ENCODE data around the gene ISLR. TPM values are rescaled to one million over a fixed set of nuclear protein-coding genes. Genes with fewer than 3 reads are reported as not detected.

ISLR gene, protein sequence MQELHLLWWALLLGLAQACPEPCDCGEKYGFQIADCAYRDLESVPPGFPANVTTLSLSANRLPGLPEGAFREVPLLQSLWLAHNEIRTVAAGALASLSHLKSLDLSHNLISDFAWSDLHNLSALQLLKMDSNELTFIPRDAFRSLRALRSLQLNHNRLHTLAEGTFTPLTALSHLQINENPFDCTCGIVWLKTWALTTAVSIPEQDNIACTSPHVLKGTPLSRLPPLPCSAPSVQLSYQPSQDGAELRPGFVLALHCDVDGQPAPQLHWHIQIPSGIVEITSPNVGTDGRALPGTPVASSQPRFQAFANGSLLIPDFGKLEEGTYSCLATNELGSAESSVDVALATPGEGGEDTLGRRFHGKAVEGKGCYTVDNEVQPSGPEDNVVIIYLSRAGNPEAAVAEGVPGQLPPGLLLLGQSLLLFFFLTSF
- total RNA-seq = 85.6 TPM

DNA sequence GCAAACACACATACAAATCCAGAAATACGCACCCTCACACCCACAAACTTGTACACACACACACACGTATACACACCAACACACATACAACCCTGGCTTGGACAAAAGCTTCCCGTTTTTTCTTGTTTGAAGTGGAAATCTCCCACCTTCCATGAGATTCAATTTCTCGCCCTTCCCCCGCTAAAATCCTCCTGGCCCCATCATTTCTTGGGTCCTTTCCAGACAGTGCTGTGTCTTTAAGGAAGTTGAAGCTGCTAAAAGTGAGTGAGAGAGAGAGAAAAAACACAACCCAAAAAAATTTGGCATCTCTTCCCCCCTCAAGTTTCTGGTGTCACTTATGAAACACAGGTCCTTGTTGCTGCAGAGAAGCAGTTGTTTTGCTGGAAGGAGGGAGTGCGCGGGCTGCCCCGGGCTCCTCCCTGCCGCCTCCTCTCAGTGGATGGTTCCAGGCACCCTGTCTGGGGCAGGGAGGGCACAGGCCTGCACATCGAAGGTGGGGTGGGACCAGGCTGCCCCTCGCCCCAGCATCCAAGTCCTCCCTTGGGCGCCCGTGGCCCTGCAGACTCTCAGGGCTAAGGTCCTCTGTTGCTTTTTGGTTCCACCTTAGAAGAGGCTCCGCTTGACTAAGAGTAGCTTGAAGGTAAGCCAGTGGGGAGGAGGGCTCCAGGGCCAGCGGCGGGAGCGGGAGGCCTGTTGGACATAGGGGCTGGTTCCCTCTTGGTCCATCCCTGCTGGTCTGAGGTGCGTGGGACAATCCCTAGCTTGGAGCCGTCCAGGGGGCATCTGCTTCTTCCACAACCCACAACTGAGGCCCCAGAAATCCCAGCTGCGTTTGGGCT lies at the start of gene ISLR:
ISLR (plus strand) TSS at position 331 of the 839 bp plus-strand sequence. CDS start 1,149 bp downstream, outside the sequence.
- Histone ChIP-seq H3K9ac (ENCODE audit: low read depth in 1 of 3, low read length in 3 of 3) (peak within 1 kb of the TSS; percentile 57 to 76 (median 59)), H3K4me3 (ENCODE audit: low read length in 3 of 3) (peak within 1 kb of the TSS; percentile 54 to 63 (median 58)), H3K27ac (ENCODE audit: low read depth, low read length) (peak within 1 kb of the TSS; percentile 80), H3K36me3 (ENCODE audit: control insufficient read depth in 3 of 3, insufficient read depth in 3 of 3, low read length in 3 of 3) (peaks cover 0 to 2% (median 0%) of the 10 kb centered on the region in 3 donors), H3K9me3 (ENCODE audit: control insufficient read depth in 3 of 3, low read length in 3 of 3) (no peaks in the 10 kb centered on the region), H3K27me3 (ENCODE audit: control insufficient read depth in 3 of 3, insufficient read depth in 3 of 3, low read length in 3 of 3) (peaks cover 0 to 4% (median 0%) of the 10 kb centered on the region in 3 donors), H3K4me1 (ENCODE audit: control insufficient read depth in 3 of 3, insufficient read depth in 3 of 3, low read length in 3 of 3) (peaks cover 46 to 53% (median 51%) of the 10 kb centered on the region in 3 donors)

DNA sequence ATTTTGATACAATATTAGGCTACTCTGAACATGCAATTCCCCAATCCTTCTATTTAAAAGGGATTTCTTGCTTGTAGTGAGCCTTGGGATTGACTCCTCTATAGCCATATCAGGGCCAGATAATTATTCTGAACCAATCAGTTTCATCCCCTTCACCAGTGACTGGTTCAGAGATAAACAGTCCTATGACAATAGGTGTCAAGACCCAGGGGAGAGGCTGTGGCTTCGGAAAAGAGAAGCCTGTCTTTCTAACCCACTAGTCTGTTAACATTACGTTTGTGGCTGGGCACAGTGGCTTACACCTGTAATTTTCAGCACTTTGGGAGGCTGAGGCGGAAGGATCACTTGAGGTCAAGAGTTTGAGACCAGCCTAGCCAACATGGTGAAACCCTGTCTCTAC lies 49.3 kb upstream of the ISLR start:
- H3K9ac ChIP-seq (ENCODE audit: low read depth in 1 of 3, low read length in 3 of 3) = no peak overlapping the region
- no peak overlapping the region for H3K27ac ChIP-seq (ENCODE audit: low read depth, low read length)
- H3K9me3 ChIP-seq (ENCODE audit: control insufficient read depth in 3 of 3, low read length in 3 of 3) = no peaks in the 10 kb centered on the region
- no peaks in the 10 kb centered on the region for H3K36me3 ChIP-seq (ENCODE audit: control insufficient read depth in 3 of 3, insufficient read depth in 3 of 3, low read length in 3 of 3)
- no peak overlapping the region for H3K4me3 ChIP-seq (ENCODE audit: low read length in 3 of 3)
- H3K4me1 ChIP-seq (ENCODE audit: control insufficient read depth in 3 of 3, insufficient read depth in 3 of 3, low read length in 3 of 3) = peaks cover 7 to 17% (median 12%) of the 10 kb centered on the region in 3 donors
- peaks cover 27 to 61% (median 56%) of the 10 kb centered on the region in 3 donors for H3K27me3 ChIP-seq (ENCODE audit: control insufficient read depth in 3 of 3, insufficient read depth in 3 of 3, low read length in 3 of 3)

DNA sequence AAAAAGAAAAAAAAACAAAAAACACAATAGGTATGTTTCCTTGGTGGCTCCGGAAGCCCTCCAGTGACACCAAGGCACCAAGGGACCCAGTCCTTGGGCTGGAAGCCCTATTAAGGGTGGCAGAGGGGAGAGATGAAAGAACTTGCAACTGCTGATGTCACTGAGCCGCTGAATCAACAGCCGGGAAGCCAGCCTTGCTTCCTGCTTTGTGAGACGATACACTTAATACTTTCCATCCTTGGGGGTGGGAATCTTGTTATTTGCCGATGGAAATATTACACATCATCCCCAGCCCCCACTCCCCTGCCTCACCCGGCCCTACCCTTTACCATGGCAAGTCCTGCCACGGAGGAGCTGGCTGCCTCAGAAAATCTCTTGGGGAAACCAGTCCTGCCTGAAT lies 48.8 kb upstream of the ISLR start:
- Histone ChIP-seq H3K9ac (ENCODE audit: low read depth in 1 of 3, low read length in 3 of 3) (no peak overlapping the region), H3K27ac (ENCODE audit: low read depth, low read length) (no peak overlapping the region), H3K36me3 (ENCODE audit: control insufficient read depth in 3 of 3, insufficient read depth in 3 of 3, low read length in 3 of 3) (no peaks in the 10 kb centered on the region), H3K9me3 (ENCODE audit: control insufficient read depth in 3 of 3, low read length in 3 of 3) (no peaks in the 10 kb centered on the region), H3K4me1 (ENCODE audit: control insufficient read depth in 3 of 3, insufficient read depth in 3 of 3, low read length in 3 of 3) (peaks cover 13 to 23% (median 18%) of the 10 kb centered on the region in 3 donors), H3K27me3 (ENCODE audit: control insufficient read depth in 3 of 3, insufficient read depth in 3 of 3, low read length in 3 of 3) (peaks cover 33 to 66% (median 61%) of the 10 kb centered on the region in 3 donors), H3K4me3 (ENCODE audit: low read length in 3 of 3) (no peak overlapping the region)

DNA sequence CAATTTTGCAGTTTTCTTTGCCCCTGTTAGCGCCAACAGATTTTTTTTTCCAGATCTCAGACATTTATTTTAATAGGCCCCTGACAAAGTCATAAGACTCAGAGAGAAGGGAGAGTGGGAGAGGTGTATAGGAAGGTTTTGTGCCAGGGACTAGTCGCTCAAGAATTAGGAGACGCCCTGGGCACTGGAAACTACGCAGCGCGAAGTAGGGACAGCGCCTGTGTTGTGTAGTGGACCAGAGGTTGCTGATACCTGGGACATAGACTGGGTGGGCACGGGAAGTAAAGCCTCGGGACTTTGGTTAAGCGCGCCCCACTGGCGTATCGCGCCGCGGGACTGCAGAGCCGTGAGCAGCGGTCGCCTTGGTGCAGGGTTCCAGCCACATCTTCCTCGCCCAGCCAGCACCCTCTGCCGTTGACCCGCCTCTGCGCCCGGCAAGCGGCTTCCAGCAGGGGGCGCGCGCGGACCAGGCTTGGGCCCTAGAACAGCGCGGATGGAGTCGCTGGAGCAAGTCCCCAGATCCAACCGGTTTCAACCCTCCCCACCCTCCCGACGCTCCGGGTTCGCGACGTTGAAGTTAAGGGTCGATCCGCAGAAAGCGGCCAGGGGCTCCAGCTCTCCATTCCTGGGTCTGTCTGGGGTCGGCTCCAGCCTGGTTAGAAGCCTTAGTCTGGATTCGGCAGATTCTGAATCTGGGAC lies 46.1 kb upstream of the ISLR start:
- Histone ChIP-seq H3K27me3 (ENCODE audit: control insufficient read depth in 3 of 3, insufficient read depth in 3 of 3, low read length in 3 of 3) (peaks cover 57 to 75% (median 72%) of the 10 kb centered on the region in 3 donors), H3K9me3 (ENCODE audit: control insufficient read depth in 3 of 3, low read length in 3 of 3) (no peaks in the 10 kb centered on the region), H3K36me3 (ENCODE audit: control insufficient read depth in 3 of 3, insufficient read depth in 3 of 3, low read length in 3 of 3) (no peaks in the 10 kb centered on the region), H3K27ac (ENCODE audit: low read depth, low read length) (no peak overlapping the region), H3K4me1 (ENCODE audit: control insufficient read depth in 3 of 3, insufficient read depth in 3 of 3, low read length in 3 of 3) (peaks cover 18 to 28% (median 27%) of the 10 kb centered on the region in 3 donors), H3K9ac (ENCODE audit: low read depth in 1 of 3, low read length in 3 of 3) (peak overlapping the region in 2 of 3 donors; percentile 38 to 50), H3K4me3 (ENCODE audit: low read length in 3 of 3) (peak overlapping the region; percentile 59 to 70 (median 70))

DNA sequence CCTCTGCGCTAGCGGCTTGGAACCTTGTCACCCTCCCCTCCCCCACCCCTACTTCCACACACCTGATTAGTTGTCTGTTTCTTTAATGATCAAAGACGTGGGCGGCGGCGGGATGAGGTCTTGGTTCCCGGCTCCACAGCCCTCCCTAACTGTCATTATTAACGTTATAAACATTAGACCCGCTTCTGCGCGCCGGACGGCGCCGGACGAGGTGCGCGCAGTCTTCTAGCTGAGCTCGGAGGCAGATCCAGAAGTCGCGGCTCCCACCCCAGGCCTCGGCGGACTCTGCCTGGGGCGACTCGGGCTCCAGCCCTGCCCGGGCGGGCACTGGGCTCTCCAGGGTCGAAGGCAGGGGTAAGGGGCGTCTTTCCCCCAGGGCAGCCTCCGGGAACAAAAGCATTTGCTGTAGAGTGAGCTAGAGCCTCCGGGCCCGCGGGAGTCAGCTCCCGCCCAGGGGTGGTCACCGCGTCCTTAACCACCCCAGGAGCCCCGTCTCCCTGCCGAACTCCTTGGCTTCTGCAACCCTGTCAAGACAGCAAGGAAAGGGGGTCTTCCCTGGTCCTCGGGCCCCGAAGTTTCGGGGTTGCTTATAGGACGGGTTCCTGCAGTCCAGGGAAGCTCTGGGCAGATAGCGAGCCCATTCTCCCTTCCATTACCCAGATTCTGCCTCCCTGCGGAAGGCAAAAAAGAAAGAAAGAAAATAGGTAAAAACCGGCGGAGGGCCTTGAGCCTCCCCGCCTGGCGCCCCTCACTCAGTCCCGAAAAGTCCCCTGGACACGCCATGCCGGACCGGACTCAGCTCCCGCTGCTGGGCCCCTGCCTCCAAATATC lies 45.3 kb upstream of the ISLR start:
- Histone ChIP-seq H3K27me3 (ENCODE audit: control insufficient read depth in 3 of 3, insufficient read depth in 3 of 3, low read length in 3 of 3) (peaks cover 64 to 81% (median 77%) of the 10 kb centered on the region in 3 donors), H3K36me3 (ENCODE audit: control insufficient read depth in 3 of 3, insufficient read depth in 3 of 3, low read length in 3 of 3) (no peaks in the 10 kb centered on the region), H3K9ac (ENCODE audit: low read depth in 1 of 3, low read length in 3 of 3) (peak overlapping the region; percentile 38 to 50 (median 43)), H3K4me1 (ENCODE audit: control insufficient read depth in 3 of 3, insufficient read depth in 3 of 3, low read length in 3 of 3) (peaks cover 18 to 36% (median 32%) of the 10 kb centered on the region in 3 donors), H3K27ac (ENCODE audit: low read depth, low read length) (no peak overlapping the region), H3K9me3 (ENCODE audit: control insufficient read depth in 3 of 3, low read length in 3 of 3) (no peaks in the 10 kb centered on the region), H3K4me3 (ENCODE audit: low read length in 3 of 3) (peak overlapping the region; percentile 59 to 70 (median 70))

DNA sequence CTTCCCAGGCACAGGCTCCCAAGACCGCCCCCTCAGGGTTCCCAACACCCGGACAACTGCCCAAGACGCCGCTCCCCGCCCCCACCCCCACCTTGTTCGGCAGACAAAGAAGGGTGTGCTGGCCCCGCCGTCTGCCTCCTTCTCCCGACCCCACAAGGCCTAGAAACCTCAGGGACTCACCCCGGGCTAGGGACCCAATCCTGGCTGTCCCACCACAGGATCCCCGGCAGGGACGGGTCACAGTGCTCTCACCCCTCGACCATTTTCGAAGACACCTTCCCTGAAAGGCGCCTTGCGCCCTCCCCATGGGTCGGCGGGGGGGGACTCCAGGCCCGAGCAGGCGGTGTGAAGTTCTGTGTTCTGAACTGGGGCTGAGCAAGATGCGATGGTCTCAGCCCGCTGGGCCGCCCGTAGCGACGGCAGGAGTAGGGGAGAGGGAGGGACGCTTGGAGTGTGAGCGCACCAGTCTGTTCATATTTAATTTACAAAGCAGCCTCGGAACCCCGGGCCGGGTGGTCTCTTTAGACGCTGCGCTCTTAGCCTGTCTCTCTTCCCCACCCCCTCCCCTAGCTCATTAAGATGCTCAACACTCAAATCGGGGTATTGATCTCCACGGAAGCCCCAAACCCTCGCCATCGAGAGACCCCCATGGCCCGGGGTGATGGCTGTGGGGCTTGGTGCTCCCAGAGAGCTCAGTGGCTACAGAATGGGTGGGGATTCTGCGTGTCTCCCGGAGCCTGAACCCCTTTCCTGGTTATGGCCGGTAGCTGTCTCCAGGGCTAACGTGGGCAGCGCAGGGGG lies 44.5 kb upstream of the ISLR start:
- Histone ChIP-seq H3K27ac (ENCODE audit: low read depth, low read length) (no peak overlapping the region), H3K36me3 (ENCODE audit: control insufficient read depth in 3 of 3, insufficient read depth in 3 of 3, low read length in 3 of 3) (no peaks in the 10 kb centered on the region), H3K27me3 (ENCODE audit: control insufficient read depth in 3 of 3, insufficient read depth in 3 of 3, low read length in 3 of 3) (peaks cover 72 to 82% (median 79%) of the 10 kb centered on the region in 3 donors), H3K9me3 (ENCODE audit: control insufficient read depth in 3 of 3, low read length in 3 of 3) (no peaks in the 10 kb centered on the region), H3K4me1 (ENCODE audit: control insufficient read depth in 3 of 3, insufficient read depth in 3 of 3, low read length in 3 of 3) (peaks cover 18 to 36% (median 32%) of the 10 kb centered on the region in 3 donors), H3K9ac (ENCODE audit: low read depth in 1 of 3, low read length in 3 of 3) (peak overlapping the region in 2 of 3 donors; percentile 43 to 71), H3K4me3 (ENCODE audit: low read length in 3 of 3) (peak overlapping the region in 2 of 3 donors; percentile 43 to 66)

DNA sequence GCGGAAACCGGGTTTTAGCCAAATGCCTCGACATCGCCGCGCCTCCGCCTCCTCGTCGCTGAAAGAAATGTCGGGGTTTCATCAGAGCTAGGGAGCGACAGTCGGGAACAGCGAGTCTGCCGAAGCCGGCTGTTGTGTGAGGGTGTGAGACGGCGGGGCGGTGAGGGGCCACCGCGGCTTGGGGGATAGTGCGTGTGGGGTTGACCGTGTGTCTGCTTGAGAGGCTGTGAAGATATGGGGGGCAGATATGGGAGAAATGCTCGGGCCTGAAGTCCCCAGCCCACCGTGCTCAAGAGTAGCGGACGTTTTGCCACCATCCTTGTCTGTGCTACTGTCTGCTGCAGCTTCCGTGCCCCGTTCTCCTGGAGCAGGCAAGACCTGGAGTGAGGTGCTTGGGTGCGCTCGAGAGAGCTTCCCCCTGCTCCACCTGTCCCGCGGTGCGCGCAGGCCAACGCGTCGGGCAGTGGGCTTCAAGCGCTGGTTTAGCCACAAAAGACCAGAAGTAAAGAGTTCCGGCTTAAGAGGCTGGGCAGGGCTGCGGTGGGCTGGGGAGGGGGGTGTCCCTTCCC lies 43.8 kb upstream of the ISLR start:
- H3K27ac ChIP-seq (ENCODE audit: low read depth, low read length) = no peak overlapping the region
- peaks cover 18 to 41% (median 35%) of the 10 kb centered on the region in 3 donors for H3K4me1 ChIP-seq (ENCODE audit: control insufficient read depth in 3 of 3, insufficient read depth in 3 of 3, low read length in 3 of 3)
- H3K27me3 ChIP-seq (ENCODE audit: control insufficient read depth in 3 of 3, insufficient read depth in 3 of 3, low read length in 3 of 3) = peaks cover 79 to 85% (median 83%) of the 10 kb centered on the region in 3 donors
- H3K9ac ChIP-seq (ENCODE audit: low read depth in 1 of 3, low read length in 3 of 3) = peak overlapping the region in 1 of 3 donors; percentile 50
- no peaks in the 10 kb centered on the region for H3K36me3 ChIP-seq (ENCODE audit: control insufficient read depth in 3 of 3, insufficient read depth in 3 of 3, low read length in 3 of 3)
- peak overlapping the region in 2 of 3 donors; percentile 33 to 66 for H3K4me3 ChIP-seq (ENCODE audit: low read length in 3 of 3)
- H3K9me3 ChIP-seq (ENCODE audit: control insufficient read depth in 3 of 3, low read length in 3 of 3) = no peaks in the 10 kb centered on the region

DNA sequence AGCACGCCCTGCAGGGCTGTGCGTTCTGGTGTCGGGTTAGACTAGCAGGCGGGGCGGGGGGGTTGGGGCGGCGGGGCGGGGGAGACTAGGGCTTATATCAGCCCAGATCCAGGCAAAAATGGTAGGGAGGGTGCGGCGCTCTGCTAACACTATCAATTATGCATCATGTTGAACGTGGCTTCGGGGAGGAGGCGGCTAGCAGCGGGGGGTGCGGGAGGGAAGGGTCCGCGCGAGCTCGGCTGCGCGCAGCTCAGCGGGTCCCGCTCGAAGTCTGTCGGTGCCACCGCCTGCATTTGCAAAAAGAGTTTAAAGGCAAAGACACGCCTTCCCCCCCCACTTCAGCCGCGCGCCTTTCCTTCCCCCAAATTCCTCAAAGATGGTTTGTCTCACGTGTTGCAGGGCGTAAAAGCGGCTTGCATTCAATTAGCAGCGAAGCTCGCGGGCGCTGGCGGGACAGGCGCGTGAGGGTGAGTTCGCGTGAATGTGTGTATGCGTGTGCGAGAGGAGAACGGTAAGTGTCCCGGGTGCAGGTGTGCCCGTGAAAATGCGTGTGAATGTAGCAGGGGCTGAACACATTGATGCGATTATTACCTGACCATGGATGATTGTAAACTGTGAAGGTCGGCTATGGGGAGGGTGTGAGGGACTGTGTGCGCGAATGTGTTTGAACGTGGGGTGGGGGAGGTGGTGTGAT lies 43.2 kb upstream of the ISLR start, which contains the start of gene ISLR2:
ISLR2 (plus strand) TSS at position 432 of the 694 bp plus-strand sequence. CDS start 2,169 bp downstream, outside the sequence.
- peak within 1 kb of the TSS; percentile 25 to 66 (median 33) for H3K4me3 ChIP-seq (ENCODE audit: low read length in 3 of 3)
- no peaks in the 10 kb centered on the region for H3K36me3 ChIP-seq (ENCODE audit: control insufficient read depth in 3 of 3, insufficient read depth in 3 of 3, low read length in 3 of 3)
- peak within 1 kb of the TSS in 1 of 3 donors; percentile 57 for H3K9ac ChIP-seq (ENCODE audit: low read depth in 1 of 3, low read length in 3 of 3)
- peaks cover 18 to 41% (median 38%) of the 10 kb centered on the region in 3 donors for H3K4me1 ChIP-seq (ENCODE audit: control insufficient read depth in 3 of 3, insufficient read depth in 3 of 3, low read length in 3 of 3)
- H3K27me3 ChIP-seq (ENCODE audit: control insufficient read depth in 3 of 3, insufficient read depth in 3 of 3, low read length in 3 of 3) = peaks cover 82 to 85% (median 85%) of the 10 kb centered on the region in 3 donors
- no peaks in the 10 kb centered on the region for H3K9me3 ChIP-seq (ENCODE audit: control insufficient read depth in 3 of 3, low read length in 3 of 3)
- H3K27ac ChIP-seq (ENCODE audit: low read depth, low read length) = no peak within 1 kb of the TSS
